HG03354 (cell line): ENCODE data around the gene KIAA0586.
"Not testable (repeated sequence)": the region's sequence is repeated elsewhere in the genome, so short reads cannot be mapped to it uniquely, and the experiment has no call there.

Experiments
- ATAC-seq: cut with Tn5 transposase; IDR thresholded peaks from one replicate; pipeline ENCODE4 v1.9.1; 2021; ENCODE audit warnings: mild to moderate bottlenecking; ENCODE audit not compliant: unreplicated experiment, poor library complexity, severe bottlenecking

Gene KIAA0586

GRCh38 chr14:58581389-58581788, 153.9 kb downstream of the KIAA0586 start:
- not testable (repeated sequence) for ATAC-seq

DNA sequence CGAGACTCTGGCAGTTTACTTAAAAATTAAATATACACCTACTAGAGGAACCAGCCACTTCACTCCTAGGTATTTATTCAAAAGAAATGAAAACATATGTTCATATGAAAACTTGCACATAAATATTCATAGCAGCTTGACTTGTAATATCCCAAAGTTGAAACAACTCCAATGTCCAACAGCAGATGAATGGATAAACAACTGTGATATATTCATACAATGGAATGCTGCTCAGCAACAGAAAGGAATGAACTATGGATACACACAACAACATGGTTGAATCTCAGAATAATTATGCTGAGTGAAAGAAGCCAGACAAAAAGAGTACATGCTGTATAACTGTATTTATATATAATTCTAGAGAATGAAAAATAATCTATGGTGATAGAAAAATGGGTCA, 156.9 kb downstream of the KIAA0586 start:
- ATAC-seq, result no peak

- ATAC-seq, result no peak
Observed at GRCh38 chr14:58587271-58587670, 159.8 kb downstream of the KIAA0586 start.

GRCh38 chr14:58588321-58588720, 160.8 kb downstream of the KIAA0586 start:
- not testable (repeated sequence) for ATAC-seq

DNA sequence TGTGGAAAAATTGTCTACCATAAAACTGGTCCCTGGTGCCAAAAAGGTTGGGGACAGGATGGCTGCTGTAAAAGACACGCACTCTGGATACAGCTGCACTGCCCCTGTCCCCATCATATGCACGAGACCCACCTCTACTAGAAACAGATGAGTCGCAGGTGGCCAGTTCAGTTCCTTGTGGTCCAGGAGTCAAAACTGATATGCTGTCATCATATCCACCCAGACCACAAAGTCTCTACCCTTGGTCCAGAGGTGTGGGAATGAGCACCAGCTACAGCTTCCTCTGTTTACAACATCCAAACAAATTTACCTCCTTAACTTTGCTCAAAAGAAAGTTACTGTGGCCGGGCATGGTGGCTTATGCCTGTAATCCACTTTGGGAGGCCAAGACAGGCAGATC, 166.5 kb downstream of the KIAA0586 start:
- ATAC-seq, result no peak

DNA sequence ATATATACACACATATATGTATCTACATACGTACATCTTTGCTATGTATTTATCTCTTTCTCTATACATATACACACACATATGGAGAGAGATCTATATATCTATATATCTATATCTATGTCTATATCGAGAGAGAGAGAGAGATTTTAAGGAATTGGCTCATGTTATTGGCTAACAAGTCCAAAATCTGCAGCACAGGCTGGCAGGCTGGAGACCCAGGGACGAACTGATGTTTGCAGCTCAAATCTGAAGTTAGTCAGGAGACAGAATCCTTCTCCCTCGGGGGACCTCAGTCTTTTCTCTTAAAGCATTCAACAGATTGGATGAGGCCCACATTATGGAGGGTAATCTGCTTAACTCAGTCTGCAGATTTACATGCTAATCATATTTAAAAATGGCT, 169.5 kb downstream of the KIAA0586 start:
- no peak for ATAC-seq

GRCh38 chr14:58598028-58598803, 170.7 kb downstream of the KIAA0586 start:
- ATAC-seq, result no peak

GRCh38 chr14:58598804-58599525, 171.4 kb downstream of the KIAA0586 start:
- no peak for ATAC-seq

GRCh38 chr14:58599707-58600106, 172.2 kb downstream of the KIAA0586 start:
- ATAC-seq, result no peak
